GM10266 (cell line): ENCODE measurements around the gene EMC10.

Experiments
- DNase-seq: peaks from one replicate; pipeline ENCODE4 v3.0.0; 2012; ENCODE audit errors: extremely low spot score
- TF ChIP-seq, protein P1 (sequence below): IDR thresholded peaks from 2 replicates; pipeline ENCODE4 v1.5.1; 2012; ENCODE audit warnings: mild to moderate bottlenecking, low read depth; ENCODE audit not compliant: control insufficient read depth, insufficient read depth; ENCODE audit errors: missing control alignments

EMC10 gene

GRCh38 chr19:50500753-50501151 lies 24.4 kb downstream of the EMC10 start:
- no peak for DNase-seq
- TF ChIP-seq, protein P1, sequence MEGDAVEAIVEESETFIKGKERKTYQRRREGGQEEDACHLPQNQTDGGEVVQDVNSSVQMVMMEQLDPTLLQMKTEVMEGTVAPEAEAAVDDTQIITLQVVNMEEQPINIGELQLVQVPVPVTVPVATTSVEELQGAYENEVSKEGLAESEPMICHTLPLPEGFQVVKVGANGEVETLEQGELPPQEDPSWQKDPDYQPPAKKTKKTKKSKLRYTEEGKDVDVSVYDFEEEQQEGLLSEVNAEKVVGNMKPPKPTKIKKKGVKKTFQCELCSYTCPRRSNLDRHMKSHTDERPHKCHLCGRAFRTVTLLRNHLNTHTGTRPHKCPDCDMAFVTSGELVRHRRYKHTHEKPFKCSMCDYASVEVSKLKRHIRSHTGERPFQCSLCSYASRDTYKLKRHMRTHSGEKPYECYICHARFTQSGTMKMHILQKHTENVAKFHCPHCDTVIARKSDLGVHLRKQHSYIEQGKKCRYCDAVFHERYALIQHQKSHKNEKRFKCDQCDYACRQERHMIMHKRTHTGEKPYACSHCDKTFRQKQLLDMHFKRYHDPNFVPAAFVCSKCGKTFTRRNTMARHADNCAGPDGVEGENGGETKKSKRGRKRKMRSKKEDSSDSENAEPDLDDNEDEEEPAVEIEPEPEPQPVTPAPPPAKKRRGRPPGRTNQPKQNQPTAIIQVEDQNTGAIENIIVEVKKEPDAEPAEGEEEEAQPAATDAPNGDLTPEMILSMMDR = no peak

DNA sequence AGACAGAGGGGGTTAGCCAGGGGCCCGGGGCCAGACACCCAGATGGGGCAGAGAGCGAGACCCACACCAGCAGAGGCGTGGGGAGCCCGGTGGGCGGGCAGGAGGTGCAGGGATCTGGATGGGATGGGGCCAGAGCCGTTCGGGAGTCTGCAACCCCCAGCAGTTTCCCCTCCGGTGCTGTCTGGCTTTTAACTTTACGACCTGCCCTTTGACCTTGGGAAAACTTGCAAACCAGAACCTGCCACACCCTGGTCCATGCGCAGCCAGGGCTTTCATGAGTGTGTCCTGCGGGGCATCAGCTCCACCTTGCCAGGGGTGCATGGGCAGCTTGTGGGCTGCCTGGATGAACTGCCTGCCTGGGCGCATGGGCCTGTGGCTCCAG lies 24.9 kb downstream of the EMC10 start:
- DNase-seq = no peak
- TF ChIP-seq, protein P1 = no peak

GRCh38 chr19:50501568-50502475 lies 25.5 kb downstream of the EMC10 start:
- DNase-seq = no peak
- TF ChIP-seq, protein P1 = no peak

- no peak for DNase-seq
- TF ChIP-seq, protein P1 = no peak
These were observed 29.7 kb downstream of the EMC10 start for GRCh38 chr19:50505856-50506611.

DNA sequence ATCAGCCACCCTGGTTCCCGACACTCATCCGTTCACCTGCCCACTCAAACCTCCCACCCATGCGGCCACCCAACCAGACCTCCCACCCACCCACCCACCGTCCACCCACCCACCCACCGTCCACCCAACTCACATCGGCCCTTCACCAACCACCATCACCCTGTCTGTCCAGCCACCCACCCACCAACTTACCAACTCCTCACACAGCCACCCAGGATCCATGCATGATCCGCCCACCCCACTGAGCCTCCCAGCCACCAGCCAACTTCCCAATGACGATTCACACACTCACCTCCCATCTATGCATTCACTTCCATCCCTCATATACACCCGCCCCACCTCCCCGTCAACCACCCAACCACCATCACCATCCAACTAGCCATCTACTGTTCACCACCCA lies 30.4 kb downstream of the EMC10 start:
- no peak for DNase-seq

GRCh38 chr19:50507376-50507775 lies 31.1 kb downstream of the EMC10 start:
- TF ChIP-seq, protein P1 = no peak
- no peak for DNase-seq

More for the DNA sequence above, 30.4 kb downstream of the EMC10 start:
- TF ChIP-seq, protein P1 = no peak

DNA sequence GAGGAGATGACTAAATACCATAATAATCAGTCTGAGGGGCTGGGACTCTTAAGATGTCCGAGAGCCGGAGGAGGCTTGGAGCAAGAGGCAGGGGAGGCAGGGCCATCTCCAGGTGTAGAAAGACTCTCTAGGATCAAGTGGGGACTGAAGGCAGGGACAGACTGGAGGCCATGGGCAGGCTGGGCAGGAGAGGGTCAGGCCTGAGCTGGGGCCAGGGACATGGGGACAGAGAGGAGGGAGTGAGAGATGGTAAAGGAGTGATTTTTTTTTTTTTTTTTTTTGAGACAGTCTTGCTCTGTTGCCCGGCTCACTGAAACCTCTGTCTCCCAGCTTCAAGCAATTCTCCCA lies 32.5 kb downstream of the EMC10 start:
- TF ChIP-seq, protein P1 = no peak
- no peak for DNase-seq
